Endothelial cell of umbilical vein (primary cell): ENCODE results near the gene LCN6. TPM values are rescaled to one million over a fixed set of nuclear protein-coding genes. Genes with fewer than 3 reads are reported as not detected.

ENCODE experiments used
- BruUV-seq: library from RNA; stranded (reverse); fragments of 400-500 nt; replicated peaks from 2 replicates; lab custom pipeline; 2021; lab: Mats Ljungman, UMichigan
- CTCF ChIA-PET: fragments of 300-600, 350-600 bp; sonication (Branson Sonifier 250); formaldehyde crosslinking; loops from one replicate; lab custom pipeline; 2021; ENCODE audit warnings: antibody characterized with exemption, inconsistent platforms; lab: Charles Lee
- POLR2A ChIA-PET: fragments of 300-600, 350-600 bp; sonication (Branson Sonifier 250); formaldehyde crosslinking; loops from one replicate; lab custom pipeline; 2021; ENCODE audit warnings: antibody characterized with exemption, inconsistent platforms; lab: Charles Lee
- DNase-seq: peaks from one replicate; pipeline ENCODE4 v3.0.0-alpha.2; 2011; ENCODE audit warnings: low read depth, low spot score
- FAIRE-seq: peaks from 2 replicates; lab custom pipeline; 2011; peaks lifted over from hg19 to GRCh38; lab: Jason Lieb, UNC
- H2AFZ ChIP-seq: 2 replicates; pipeline ENCODE4 v1.6.0; 2012; ENCODE audit warnings: low read depth, low read length, control low read depth, inconsistent platforms
- H3K27ac ChIP-seq: 2 replicates; pipeline ENCODE4 v1.5.1; 2011; ENCODE audit warnings: low read depth, mild to moderate bottlenecking, control low read depth, low read length, moderate library complexity; ENCODE audit not compliant: insufficient read depth
- H3K27me3 ChIP-seq, 2 experiments: 2 replicates each; pipeline versions ENCODE4 v1.6.0 to v1.6.1; 2011; ENCODE audit warnings: low read length in 2 of 2, mixed read lengths in 1 of 2; ENCODE audit not compliant: control insufficient read depth in 2 of 2, insufficient read depth in 2 of 2
- H3K36me3 ChIP-seq, 2 experiments: 2 replicates in 1 of 2; 3 replicates in 1 of 2; pipeline ENCODE4 v1.5.1; 2011; ENCODE audit warnings: low read length in 2 of 2, mild to moderate bottlenecking in 1 of 2, moderate library complexity in 1 of 2; ENCODE audit not compliant: control insufficient read depth in 2 of 2, insufficient read depth in 2 of 2; ENCODE audit errors: extremely low read depth in 1 of 2
- H3K4me1 ChIP-seq: 3 replicates; pipeline ENCODE4 v1.5.1; 2011; ENCODE audit warnings: mild to moderate bottlenecking, low read length; ENCODE audit not compliant: control insufficient read depth, insufficient read depth; ENCODE audit errors: extremely low read depth
- H3K4me2 ChIP-seq: 2 replicates; pipeline ENCODE4 v1.6.1; 2011; ENCODE audit warnings: low read length, control low read depth, mixed read lengths; ENCODE audit not compliant: insufficient read depth
- H3K4me3 ChIP-seq, 3 experiments: fragments of 200-600 bp in 1 of 3; sonication (generic), shearing (Covaris generic) in 1 of 3; replicated peaks in 1 of 3; 2 replicates each; pipeline ENCODE4 v1.5.1; 2011 to 2016; ENCODE audit warnings: control low read depth in 3 of 3, low read length in 3 of 3, mild to moderate bottlenecking in 2 of 3, inconsistent platforms in 1 of 3, low read depth in 1 of 3, moderate library complexity in 1 of 3; ENCODE audit not compliant: insufficient read depth in 1 of 3
- H3K79me2 ChIP-seq: 2 replicates; pipeline ENCODE4 v1.6.0; 2012; ENCODE audit warnings: low read length, inconsistent platforms; ENCODE audit not compliant: control insufficient read depth, insufficient read depth
- H3K9ac ChIP-seq: replicated peaks from 2 replicates; pipeline ENCODE3; 2011; ENCODE audit warnings: low read length, control low read depth; ENCODE audit not compliant: insufficient read depth; ENCODE audit errors: extremely low read depth
- H3K9me1 ChIP-seq: replicated peaks from 3 replicates; pipeline ENCODE4 v1.6.0; 2011; ENCODE audit warnings: mild to moderate bottlenecking, low read length; ENCODE audit not compliant: control insufficient read depth, insufficient read depth; ENCODE audit errors: extremely low read depth
- H3K9me3 ChIP-seq: replicated peaks from 2 replicates; pipeline ENCODE4 v1.5.1; 2012; ENCODE audit warnings: low read length, inconsistent platforms; ENCODE audit not compliant: control insufficient read depth, insufficient read depth
- H4K20me1 ChIP-seq: replicated peaks from 2 replicates; pipeline ENCODE3; 2011; ENCODE audit warnings: mild to moderate bottlenecking, low read length; ENCODE audit not compliant: control insufficient read depth, insufficient read depth; ENCODE audit errors: extremely low read depth
- CTCF ChIP-seq, 2 donors: IDR thresholded peaks; 1 replicate in 1 of 2; 2 replicates in 1 of 2; pipeline ENCODE4 v1.5.1; 2011; ENCODE audit warnings: low read length in 2 of 2, mild to moderate bottlenecking in 2 of 2, moderate library complexity in 2 of 2, control low read depth in 1 of 2, inconsistent platforms in 1 of 2, low read depth in 1 of 2; ENCODE audit not compliant: insufficient read depth in 1 of 2; ENCODE audit errors: extremely low read depth in 1 of 2
- EZH2 ChIP-seq: IDR thresholded peaks from 2 replicates; pipeline ENCODE4 v1.6.1; 2012; ENCODE audit warnings: borderline replicate concordance, low read depth, mild to moderate bottlenecking, moderate library complexity, low read length, inconsistent platforms; ENCODE audit not compliant: severe bottlenecking
- FOS ChIP-seq: IDR thresholded peaks from 2 replicates; pipeline ENCODE4 v1.6.1; 2011; ENCODE audit warnings: mild to moderate bottlenecking, low read length, moderate library complexity, borderline replicate concordance; ENCODE audit not compliant: insufficient read depth
- GATA2 ChIP-seq: IDR thresholded peaks from 2 replicates; pipeline ENCODE4 v1.7.0; 2011; ENCODE audit warnings: low read depth, mild to moderate bottlenecking, moderate library complexity, mixed read lengths, low read length; ENCODE audit not compliant: insufficient read length, insufficient read depth
- JUN ChIP-seq: IDR thresholded peaks from 2 replicates; pipeline ENCODE4 v1.6.1; 2011; ENCODE audit warnings: borderline replicate concordance, low read depth; ENCODE audit not compliant: insufficient read length, insufficient read depth
- MAX ChIP-seq: IDR thresholded peaks from 2 replicates; pipeline ENCODE4 v1.6.1; 2011; ENCODE audit not compliant: insufficient read depth, insufficient read length
- MYC ChIP-seq: IDR thresholded peaks from one replicate; pipeline ENCODE4 v1.6.1; 2011; ENCODE audit warnings: mild to moderate bottlenecking, low read depth, low read length
- POLR2A ChIP-seq: IDR thresholded peaks from 2 replicates; pipeline ENCODE4 v1.6.1; 2012; ENCODE audit warnings: low read depth, mild to moderate bottlenecking, control low read depth, low read length
- POLR2AphosphoS5 ChIP-seq: IDR thresholded peaks from 2 replicates; pipeline ENCODE4 v1.6.1; 2012; ENCODE audit warnings: low read depth, mild to moderate bottlenecking, control low read depth, low read length, moderate library complexity; ENCODE audit not compliant: insufficient read depth
- dilution Hi-C: fragments of 300-500 bp; cut with MboI; formaldehyde crosslinking; loops from one replicate; pipeline ENCODE4 v1.15.0; 2019; ENCODE audit warnings: low sequenced_read_pairs; ENCODE audit not compliant: extremely low pct_ligation_motif_present
- intact Hi-C: fragments of 100-400 bp; cut with micrococcal nuclease; formaldehyde crosslinking; loops from one replicate; pipeline ENCODE4 v1.10.0; 2022
- polyA plus RNA-seq, 4 experiments: library from polyadenylated mRNA; depleted of rRNA in 3 of 4; stranded (reverse) in 3 of 4; unstranded in 1 of 4; fragments of >200 nt; gene quantifications; 2 replicates each; pipeline versions ENCODE4 v1.2.1 to v1.2.3, GENCODE V29; 2011 to 2012; ENCODE audit warnings: missing spikeins in 1 of 4
- total RNA-seq: library from RNA; stranded (reverse); gene quantifications from 2 replicates; pipeline ENCODE4 v1.2.3, GENCODE V29; 2021

Gene LCN6
- total and polyA plus RNA-seq, 2 donors (not counting 3 experiments of a cell fraction or from before 2014, with no cell fraction given) = 0.17 TPM; not detected in 1

- no peaks in the 10 kb centered on the region for H3K36me3 ChIP-seq
- H3K79me2 ChIP-seq = no peaks in the 10 kb centered on the region
- H3K9me3 ChIP-seq = no peaks in the 10 kb centered on the region
- BruUV-seq = no TSS peak
- H3K27ac ChIP-seq = no peak overlapping the region
- no peak overlapping the region for H2AFZ ChIP-seq
- no peaks in the 10 kb centered on the region for H3K9me1 ChIP-seq
- no peaks in the 10 kb centered on the region for H4K20me1 ChIP-seq
- dilution Hi-C loops (no loop called here), intact Hi-C loops (no loop called here)
- no peak for FAIRE-seq
- no peak overlapping the region for H3K4me2 ChIP-seq
- DNase-seq = no peak
- H3K4me1 ChIP-seq = no peaks in the 10 kb centered on the region
- no peaks in the 10 kb centered on the region for H3K27me3 ChIP-seq
- POLR2A ChIA-PET = no interaction called here
- CTCF ChIA-PET = interaction anchor here (1.1 to 1.8 kb wide), 3 partner anchors 9 to 36 kb away, joined by 3 to 5 read pairs (median 4); no protein-coding TSS in a partner anchor
- TF ChIP-seq CTCF (IDR thresholded peaks at IDR 0.05; ENCODE audit: extremely low read depth in 1 of 2, insufficient read depth in 1 of 2, low read depth in 1 of 2, low read length in 2 of 2) (no peak), FOS (no peak), MYC (no peak), EZH2 (no peak), GATA2 (no peak), JUN (no peak), MAX (no peak), POLR2AphosphoS5 (no peak), POLR2A (no peak)
- H3K9ac ChIP-seq = no peak overlapping the region
- no peak overlapping the region for H3K4me3 ChIP-seq
Observed at GRCh38 chr9:136763649-136764035, 15.3 kb upstream of the LCN6 start.
